Kidney glomerular epithelial cell (primary cell): ENCODE results near the gene COL26A1.

Experiments used
- DNase-seq: peaks from one replicate; lab custom pipeline; 2025; lab: John Stamatoyannopoulos, UW

The COL26A1 gene

DNA sequence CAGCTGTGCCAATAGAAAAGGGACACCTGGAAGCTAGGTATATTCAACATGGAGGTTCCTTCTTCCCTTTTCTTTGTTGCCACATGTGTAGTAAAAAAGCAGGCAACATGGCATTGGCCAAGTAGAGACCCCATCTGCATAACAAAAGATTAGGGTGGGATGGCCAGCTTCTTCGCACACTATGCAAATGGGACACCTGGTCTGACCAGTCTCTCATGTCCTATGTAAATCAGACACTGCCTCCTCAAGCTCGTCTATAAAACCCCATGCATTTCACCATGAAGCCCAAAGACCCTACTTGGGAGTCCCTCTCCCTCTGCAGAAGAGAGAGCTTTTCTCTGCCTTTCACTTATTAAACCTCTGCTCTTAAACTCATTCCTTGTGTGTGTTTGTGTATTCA, 212.5 kb downstream of the COL26A1 start:
- DNase-seq = no peak

DNA sequence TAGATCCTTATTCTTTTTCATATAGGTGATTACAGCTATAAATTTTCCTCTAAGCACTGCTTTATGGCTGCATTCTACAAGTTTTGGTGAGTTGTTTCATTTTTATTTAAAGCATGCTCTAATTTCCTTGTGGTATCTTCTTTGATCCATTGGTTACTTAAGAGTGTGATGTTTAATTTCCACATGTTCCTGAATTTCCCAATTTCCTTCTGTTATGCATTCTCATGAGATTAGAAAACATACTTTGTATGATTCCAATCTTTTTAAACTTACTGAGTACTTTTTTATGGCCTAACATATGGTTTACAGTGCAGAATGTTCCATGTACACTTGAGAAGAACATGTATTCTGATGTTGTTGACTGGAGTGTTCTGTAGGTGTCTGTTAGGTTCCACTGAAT, 213.0 kb downstream of the COL26A1 start:
- DNase-seq = no peak

DNA sequence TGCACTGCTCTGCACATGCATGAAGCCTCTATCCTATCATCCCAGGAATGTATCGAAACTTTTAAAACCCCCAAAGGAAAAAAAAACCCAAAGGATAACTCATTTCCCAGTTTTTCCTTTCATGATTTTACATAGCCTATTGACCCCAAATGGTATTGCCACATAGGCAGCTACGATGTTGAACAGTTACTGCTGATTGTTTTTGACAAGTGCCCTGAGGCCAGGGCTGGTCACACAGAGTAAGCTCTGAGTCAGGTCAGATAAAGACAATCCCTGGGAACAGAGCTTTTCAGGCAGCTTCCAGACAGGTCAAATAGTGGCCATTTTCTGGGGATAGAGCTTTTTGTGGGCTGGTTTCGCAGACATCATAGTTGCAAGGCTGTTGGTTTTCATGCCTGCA, 214.3 kb downstream of the COL26A1 start:
- DNase-seq = no peak

DNA sequence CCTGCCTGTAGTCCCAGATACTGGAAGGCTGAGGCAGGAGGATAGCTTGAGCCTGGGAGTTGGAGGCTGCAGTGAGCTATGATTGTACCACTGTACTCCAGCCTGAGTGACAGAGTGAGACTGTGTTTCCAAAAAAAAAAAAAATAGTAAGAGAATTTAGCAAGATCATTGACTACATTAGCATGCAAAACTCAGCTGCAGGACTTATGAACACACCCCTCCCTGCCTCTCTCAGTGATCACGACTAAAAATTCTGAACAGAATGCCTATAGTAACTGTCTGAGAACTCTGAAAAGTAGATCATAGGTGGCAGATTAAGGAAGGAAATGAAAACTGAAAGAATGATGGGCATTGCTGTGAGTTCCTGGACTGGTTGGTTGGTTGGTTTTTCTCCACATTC, 215.9 kb downstream of the COL26A1 start:
- no peak for DNase-seq

DNA sequence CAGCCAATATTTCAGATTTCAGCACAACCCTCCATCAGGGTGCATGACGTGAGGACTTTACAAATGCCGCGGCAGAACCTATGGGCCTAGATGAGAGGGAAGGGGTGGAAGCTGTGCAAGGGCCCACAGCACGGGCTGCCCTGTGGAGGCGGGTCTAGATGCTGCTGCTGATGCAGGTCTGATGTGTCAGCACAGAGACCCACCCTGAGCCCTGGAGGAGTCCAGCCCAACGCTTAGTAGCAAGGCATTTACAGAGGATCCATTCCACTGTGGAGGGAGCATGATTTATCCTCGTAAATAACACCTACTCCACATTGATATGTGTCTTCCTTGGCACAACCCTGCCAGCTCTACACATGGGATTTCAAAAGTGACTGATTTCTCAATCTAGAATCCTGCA, 217.9 kb downstream of the COL26A1 start:
- DNase-seq = no peak

DNA sequence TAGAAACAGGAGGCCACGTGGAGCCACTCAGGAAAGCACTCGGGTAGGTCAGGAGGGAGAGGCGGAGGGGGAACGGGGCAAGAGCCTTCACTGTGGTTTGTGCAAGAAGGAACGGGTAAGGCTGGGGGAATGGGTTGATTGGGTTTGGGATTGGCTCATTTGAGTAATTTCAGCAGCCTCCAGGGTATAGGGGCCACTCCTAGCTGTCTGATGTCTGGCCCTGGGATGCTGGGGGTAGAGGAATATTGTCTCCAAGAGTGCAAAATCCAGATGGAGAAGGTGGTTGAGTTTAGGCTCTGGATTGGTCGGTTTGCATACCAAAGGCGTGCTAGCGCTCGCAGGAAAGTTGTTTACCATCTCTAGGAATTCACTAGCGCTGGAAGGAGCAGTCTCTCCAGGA, 219.2 kb downstream of the COL26A1 start:
- no peak for DNase-seq

DNA sequence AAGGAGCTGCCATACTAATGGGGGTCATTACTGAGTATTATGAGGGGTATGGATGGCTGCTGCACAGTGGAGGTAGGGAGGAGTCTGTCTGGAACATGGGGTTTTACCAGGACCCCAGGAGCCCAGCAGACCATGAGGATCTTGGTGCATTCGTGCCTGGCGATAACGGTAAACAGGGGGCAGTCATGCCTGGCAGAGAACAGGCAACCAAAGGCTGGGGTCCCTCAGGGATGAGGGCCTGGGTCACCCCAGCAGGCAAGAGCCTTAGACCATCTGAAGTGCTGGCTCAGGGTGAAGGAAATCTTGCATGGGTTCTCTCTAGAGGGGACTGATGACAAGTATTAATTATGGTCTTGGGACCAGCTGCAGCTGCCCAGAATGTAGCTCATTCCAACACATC, 220.3 kb downstream of the COL26A1 start:
- DNase-seq = no peak

DNA sequence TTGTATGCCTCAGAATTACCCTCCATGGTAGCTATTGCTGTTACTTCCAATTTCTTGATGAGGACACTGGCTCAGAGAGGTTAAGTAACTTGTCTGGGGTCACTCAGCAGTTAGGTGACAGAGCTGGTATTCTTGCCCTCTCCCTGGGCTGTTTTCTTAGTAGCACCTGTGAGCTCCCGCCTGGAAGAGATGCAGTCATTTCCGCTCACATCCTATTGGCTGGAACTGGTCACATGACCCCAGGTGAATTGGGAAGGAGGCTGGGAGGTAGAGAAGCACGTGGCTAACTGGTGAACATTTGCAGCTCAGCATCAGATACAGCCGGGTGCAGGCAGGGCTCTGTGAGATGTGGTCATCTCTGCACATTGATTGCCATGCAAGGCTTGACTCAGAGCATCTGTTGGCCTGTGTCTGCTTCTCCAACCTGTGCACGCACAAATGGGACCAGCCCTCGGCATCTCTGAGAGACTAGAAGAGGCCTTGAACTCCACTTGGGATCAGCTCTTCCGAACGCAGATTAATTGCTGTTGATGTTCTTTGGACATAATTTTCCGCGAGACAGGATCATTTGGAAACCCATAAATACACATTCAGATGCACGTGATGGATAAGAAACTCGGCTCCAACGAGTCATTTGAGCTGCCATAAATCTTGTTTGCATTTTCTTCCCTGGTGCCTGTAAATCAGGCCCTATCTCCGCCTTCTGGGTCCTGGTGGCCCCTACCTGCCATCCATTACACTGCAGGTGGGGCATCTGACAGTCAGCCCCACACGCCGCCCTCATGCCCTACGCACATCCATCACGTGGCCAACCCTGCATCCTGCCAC, 223.6 kb downstream of the COL26A1 start:
- DNase-seq = no peak

DNA sequence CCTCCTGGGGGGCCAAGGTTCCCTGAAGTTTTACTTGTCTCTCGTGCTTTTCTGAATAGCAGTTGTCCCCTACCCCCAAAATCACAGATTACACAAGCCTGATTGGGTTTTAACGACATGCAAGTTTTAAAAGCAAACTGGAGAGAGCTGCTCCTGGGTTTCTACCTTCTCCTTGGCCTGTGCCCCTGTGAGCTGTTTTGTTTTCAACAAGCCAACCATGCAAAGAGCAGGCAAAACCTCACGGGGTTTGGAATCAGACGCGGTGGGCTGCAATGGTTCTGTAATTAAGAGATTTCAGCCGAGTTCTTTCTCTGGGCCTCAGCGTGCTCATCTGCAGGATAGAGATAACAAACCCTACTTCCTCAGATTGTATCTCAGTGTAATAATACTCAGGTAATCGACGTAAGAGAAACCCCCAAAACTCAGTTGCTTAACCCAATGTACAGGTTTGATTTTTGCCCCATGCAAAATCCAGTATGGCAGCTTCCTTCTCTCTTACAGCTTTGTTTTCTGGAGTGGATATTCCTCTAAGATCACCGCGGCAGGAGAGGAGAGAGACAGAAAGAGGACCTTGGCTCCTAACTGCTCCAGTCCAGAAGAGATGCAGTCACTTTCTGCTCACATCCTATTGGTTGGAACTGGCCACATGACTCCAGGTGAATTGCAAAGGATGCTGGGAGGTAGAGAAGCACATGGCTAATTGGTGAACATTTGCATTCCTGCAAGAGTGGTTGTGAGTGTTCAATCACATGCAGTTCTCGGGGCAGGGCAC, 224.4 kb downstream of the COL26A1 start:
- DNase-seq = no peak

DNA sequence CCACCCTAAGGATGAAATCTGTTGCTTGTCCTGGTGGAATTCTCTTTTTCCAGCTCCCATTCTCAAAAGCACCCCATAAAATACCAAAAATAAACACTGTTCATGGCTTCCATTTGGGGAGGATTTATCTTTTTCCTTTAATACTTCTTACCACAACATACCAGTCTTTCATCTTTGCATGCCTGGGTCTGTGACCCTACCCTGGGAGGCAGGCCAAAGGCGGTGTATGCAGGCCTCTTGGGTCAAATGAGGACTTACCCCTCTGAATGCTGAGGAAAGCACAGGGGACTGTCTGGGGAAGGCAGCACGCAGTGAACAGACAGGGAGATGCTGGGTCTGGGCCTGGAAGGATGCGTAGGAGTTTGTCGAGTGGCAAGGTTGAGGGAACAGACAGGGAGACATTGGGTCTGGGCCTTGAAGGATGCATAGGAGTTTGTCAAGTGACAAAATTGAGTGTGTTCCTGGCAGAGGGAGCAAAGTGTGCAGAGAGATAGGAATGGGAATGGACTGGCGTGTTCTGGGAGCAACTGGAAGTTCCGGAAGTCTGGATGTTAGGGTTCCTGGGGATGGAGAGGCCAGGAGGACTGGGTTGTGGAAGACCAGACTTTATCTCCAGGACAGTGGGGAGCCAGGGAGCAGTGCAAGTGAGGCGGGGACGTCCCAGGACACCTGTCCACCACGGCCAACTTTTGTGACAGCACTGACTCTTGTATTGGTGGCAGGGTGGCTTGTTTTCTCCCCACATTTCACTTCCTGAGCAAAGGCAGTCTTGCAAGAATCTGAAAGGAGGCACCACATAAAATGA, 225.7 kb downstream of the COL26A1 start:
- no peak for DNase-seq

DNA sequence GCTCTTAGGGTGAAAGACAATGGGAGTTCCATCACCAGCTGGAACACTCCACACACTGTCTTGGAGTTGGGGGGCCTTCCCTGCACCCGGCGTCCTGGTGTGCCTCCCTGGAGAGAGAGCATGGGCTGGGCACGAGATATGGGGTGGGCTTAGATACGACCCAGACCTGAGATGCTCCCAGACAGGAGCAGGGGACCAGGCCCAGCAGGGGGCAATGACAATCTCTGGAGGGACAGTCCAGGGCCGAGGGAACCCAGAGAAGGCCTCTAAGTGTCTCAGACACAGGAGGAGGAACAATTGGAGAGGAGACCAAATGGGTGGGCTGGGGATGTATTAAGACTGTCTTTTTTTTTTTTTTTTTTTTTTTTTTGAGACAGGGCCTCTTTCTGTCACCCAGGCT, 226.4 kb downstream of the COL26A1 start:
- DNase-seq = no peak

DNA sequence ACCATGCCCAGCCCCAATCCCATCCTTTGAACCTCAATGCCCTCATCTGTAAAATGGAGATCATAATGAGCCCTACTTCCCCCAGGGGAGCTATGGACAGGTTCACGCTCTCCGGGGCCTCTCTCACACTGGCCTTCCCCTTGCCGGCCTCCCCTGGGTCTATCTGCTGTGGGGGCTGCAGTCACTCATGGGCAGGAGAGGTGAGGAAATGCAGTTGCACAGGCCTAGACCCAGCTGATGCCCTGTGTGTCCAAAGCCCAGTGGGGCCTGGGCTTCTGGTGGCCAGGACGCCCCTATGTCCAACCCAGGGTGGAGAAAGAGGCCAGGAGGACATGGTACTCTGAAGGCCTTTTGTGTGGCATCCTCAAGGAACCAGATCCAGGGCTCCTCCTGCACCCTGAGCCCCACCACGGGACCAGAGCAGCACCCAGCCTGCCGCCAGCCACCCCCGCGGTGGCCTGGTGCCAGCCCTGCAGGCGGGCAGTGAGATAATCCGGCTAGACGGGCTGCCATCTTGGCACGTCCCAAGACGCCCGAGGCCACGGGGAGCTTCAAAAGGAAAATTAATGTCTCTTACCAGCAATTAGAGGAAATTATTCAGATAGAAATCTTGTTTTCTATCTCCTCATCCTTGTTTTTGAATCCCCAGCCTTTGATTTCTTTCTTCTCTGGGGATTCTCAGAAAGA, 227.4 kb downstream of the COL26A1 start:
- DNase-seq = no peak

DNA sequence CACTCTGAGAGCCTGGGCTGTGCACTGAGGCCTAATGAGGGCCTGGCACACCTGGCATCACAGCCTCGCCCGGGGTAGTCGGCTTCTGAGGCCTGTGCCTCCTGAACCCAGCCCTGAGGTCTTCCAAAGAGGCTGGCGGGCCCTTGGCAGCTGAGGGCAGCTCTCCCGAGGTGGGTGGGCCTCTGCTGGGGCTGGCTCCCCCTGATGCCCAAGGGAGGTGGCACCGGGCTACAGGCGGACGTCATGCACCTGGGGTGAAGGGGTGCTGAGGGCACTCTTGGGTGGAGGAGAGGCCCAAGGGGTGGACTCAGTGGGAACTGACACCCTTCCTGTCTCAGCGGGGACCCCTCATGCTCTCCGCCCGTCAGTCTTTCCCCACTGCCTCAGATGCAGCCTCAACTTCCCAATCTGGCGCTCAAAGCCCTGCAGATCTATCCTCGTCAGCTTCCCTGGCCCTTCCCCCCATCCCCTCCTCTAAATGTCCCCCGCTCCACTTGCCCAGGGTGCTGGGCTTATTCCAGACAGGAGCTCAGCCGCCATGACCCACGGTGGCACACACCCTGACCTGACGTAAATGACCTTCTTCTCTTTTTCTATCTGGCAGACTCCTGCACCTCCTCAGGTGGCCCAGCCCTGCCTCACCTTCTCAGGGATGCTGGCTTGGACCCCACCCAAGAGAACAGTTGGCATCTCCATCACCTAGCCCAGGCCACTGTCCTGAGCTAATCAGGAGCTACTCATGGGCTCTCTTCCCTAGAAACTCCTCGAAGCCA, 228.2 kb downstream of the COL26A1 start:
- no peak for DNase-seq

DNA sequence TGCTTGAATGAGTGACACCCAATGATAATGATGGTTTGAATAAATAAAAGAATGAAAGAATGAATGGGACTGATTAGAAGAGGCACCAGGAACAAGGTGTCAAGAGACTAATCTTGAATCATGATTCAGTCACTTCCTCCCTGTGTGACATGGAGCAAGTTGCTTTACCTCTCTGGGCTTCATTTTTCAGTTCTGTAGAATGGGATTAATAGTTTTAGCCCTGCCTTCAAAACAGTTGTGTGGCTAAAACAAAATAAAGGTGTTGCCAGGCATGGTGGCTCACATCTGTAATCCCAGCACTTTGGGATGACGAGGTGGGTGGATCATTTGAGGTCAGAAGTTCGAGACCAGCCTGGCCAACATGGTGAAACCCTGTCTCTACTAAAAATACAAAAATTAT, 228.8 kb downstream of the COL26A1 start:
- DNase-seq = no peak

DNA sequence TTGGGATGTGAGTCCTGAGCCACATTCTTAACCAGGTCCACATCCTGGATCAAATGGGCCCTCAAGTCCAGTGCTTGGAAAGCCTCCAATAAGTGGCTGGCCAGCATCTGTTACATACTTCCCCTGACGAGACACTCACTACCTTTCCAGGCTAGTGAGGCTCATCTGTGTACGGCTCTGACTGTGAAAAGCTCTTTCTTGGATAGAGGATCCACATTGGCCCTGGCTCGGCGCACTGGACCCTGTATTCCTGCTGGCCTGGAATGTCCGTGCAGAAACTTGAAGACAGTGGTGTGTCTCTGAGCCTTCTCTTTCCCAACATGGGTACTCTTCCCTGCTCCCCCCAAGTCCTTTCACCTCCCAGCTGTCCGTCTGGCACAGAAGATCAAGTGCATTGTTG, 230.9 kb downstream of the COL26A1 start:
- DNase-seq = no peak

DNA sequence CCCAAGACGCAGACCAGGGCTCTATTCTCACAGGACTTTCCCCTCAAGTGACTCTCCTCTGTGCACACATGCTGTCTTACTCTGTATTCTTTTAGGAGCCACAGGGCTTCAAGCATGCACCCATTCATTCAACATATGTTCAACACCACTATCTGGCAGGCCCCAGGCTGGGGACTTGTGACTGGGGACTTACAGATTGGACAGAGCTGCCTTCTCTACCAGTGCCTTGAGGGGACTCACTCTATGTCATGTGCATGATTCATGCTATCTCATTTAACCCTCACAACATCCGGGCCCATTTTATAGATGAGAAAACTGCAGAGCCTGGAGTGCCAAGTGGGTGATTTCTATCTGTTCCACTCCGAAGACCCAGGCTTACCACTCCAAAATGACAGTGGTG, 232.1 kb downstream of the COL26A1 start:
- no peak for DNase-seq

DNA sequence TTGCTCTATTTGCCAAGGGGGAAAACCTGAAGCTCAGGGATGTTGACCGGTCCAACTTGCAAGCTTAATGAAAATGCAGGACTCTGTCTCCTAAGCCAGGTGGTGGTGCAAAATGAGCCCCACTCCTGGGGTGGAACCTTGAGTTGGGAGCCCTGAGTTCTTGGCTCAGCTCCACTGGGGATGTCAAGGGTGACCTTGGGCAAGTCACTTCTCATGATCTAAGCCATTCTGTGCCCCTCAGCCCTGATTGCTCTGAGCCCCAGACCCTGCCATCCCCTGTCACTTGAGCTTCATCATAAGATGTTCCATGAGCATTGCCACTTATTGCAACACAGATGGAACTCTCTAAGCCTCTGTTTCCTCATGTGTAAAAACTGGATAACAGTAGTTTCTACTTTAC, 232.6 kb downstream of the COL26A1 start:
- no peak for DNase-seq

DNA sequence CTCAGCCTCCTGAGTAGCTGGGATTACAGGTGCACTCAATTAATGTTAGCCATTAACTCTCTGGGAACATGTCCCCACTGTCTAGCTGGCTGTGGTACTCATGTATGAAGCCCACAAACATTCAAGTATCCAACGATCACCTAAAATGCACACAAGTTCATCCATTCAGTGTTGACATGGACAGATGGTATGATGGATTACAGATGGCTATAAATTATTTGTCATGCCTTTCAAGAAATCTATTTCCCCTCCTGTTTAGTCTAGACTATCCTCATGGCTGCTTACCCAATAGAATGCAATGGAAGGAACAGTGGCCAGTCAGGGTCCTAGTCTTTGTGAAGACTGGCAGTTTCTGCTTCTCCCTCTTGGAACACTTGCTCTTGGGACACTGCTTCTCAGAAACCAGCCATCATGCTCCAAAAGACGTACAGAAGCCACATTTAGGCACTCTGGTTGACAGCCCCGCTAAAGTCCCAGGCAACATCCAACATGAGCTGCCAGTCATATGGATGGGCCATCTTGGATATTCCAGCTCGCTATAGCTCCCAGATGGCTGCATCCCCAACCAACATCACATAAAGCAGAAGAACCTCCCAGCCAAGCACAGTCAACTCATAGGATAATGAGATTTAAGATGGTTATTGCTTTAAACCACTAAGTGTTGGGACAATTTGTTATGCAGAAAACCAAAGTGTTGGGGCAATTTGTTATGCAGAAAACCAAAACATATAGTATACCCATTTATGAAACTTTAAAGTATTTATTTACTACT, 233.3 kb downstream of the COL26A1 start:
- no peak for DNase-seq

DNA sequence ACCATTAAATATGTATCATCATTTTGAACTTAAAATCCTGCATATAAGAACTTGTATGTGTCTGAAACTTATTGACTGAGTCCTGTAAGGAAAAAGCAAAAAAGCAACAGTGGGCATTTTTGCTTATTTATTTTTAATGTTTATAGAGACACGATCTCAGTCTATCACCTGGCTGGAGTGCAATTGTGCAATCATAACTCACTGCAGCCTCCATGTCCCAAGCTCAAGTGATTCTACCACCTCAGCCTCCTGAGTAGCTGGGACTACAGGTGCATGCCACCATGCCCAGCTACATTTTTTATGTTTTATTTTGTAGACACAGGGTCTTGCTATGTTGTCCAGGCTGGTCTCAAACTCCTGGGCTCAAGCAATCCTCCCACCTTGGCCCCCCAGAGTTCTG, 234.2 kb downstream of the COL26A1 start:
- no peak for DNase-seq

DNA sequence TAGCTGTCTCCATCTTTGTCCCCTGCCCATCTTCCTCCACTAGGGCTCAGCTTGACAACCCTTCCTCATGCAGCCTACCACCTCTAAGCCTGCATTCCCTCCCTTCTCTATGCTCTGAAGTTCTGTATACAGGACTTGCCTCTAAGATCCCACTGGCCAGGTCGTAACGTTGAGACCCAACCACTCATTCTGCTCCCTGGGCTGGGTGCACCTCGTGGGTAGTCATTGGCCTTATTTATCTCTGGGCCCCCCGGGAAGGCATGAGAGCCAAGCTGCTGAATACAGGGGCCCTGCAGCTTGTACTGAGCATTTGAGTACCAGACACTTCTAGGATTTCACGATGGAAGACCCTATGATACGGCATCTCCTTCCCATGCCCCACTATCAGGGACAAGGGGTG, 235.3 kb downstream of the COL26A1 start:
- DNase-seq = no peak
